NCI-H1092 treated with DMSO at 0.1 percent for 48 hours (cell line): ENCODE data around the gene G6PC1.
"Not testable (repeated sequence)": the region's sequence is repeated elsewhere in the genome, so short reads cannot be mapped to it uniquely, and the experiment has no call there.

ENCODE experiments used
- DNase-seq: peaks from one replicate; lab custom pipeline; 2025; lab: John Stamatoyannopoulos, UW

G6PC1 gene

DNA sequence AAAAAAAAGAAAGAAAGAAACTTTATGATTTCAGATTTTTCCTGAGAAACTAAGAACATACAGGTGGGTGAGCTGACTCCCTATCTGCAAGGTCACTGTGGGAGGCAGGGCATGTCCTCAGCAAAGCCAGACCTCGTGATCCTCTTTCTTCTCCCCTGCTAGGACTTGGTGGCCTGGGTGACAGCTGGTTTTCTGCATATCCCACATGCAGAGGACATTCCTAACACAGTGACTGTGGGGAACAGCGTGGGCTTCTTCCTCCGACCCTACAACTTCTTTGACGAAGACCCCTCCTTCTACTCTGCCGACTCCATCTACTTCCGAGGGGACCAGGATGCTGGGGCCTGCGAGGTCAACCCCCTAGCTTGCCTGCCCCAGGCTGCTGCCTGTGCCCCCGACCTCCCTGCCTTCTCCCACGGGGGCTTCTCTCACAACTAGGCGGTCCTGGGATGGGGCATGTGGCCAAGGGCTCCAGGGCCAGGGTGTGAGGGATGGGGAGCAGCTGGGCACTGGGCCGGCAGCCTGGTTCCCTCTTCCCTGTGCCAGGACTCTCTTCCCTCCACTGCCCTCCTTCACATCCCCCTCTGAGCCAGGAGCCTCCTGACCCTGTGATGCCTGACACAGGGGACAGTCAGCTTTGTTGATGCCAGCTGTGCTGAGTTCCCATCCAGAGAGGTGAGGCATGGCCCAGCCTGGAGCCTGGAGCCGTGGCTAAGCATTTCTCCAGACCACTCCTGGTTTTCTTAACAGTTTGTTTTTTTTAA lies 26.5 kb upstream of the G6PC1 start:
- not testable (repeated sequence) for DNase-seq

DNA sequence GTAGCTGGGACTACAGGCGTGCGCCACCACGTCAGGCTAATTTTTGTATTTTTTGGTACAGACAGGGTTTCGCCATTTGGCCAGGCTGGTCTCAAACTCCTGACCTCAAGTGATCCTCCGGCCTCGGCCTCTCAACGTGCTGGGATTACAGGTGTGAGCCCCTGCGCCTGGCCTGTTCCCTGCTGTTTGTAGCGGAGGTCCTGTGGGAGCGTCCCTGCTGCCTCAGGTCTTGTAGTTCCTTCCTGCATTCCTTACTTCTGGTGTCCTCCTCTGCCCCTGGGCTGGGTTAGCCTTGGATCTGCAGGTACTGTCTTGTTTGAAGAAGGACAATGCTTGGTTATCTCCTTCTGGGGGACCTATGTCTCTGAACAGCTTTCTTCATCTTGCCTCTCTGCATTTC lies 23.6 kb upstream of the G6PC1 start:
- no peak for DNase-seq

DNA sequence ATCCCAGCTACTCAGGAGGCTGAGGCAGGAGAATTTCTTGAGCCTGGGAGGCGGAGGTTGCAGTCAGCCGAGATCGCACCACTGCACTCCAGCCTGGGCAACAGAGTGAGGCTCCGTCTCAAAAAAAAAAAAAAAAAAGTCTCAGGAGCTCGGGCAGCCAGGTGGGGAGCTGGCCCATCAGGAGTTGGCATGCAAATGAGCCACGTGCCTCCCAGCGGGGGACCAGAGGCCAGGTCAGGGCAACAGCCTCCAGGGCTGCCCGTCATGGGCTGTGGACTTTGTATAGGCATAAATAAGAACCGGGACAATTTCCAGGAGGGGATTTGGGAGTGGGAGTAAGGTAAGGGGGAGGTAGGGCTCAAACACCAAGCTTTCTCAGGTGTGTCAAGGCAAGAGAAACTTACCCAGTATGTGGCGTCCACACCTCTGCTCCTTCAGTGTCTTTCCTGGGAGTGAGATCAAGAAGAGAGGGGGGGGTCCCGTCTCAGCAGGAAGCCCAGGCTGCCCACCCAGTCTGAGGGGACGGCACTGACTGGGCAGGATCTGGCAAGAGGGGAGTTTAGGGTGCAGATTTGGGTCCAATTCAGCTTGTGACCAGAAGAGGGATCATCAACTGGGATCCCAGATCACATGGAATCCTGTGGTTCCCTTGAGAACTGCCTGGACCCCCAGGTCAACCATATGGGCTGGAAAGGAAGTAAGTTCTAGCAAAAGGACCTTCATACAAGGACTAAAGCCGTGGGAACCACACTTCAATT lies 22.3 kb upstream of the G6PC1 start:
- no peak for DNase-seq

DNA sequence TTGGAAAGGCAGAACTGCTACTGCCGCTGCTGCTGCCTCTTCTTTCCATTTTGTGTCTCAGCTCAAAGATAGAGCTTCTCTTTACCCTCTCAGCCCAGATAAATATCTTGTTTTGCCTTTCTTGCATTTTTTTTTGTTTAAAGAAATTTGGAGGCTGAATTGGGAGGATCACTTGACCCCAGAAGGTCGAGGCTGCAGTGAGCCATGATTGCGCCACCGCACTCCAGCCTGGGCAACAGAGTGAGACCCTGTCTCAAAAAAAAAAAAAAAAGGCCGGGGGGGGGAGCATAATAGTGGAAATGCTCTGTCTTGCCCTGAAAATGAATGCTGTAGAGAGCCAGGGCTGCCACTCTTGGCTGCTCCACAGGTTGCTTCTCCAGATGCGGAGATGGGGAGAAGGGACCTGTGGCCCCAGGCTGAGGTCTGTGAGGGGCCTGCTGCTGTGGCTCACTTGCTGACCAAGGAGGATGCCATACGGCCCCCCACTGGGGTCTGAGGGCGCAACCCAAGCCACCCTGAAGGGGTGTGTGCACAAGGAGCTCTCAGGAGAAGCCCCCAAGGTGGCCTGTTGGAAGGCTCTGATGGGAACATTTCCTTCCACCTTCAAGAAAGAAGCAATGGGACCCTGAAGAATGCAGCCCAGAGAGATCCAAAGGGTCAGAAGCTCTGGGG lies 21.5 kb upstream of the G6PC1 start:
- DNase-seq = no peak

DNA sequence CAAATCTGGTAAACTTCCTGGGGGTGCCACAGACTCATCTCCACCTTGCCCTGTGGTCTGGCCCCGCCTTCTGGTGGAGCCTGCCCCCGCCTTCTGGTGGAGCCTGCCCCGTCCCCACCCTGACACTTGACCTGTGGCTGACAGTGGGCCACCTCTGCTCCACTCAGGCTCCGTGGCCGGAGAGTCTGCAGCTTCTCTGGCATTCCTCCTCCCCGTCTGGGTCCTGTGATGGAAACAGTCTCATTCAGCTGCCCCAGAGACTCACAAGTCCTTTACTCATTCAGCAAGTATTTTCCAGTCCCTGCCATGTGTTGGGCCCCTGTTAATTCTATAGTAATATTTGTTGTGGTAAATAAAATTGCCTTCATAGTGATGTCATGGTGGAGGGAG lies 21.0 kb upstream of the G6PC1 start:
- no peak for DNase-seq

DNA sequence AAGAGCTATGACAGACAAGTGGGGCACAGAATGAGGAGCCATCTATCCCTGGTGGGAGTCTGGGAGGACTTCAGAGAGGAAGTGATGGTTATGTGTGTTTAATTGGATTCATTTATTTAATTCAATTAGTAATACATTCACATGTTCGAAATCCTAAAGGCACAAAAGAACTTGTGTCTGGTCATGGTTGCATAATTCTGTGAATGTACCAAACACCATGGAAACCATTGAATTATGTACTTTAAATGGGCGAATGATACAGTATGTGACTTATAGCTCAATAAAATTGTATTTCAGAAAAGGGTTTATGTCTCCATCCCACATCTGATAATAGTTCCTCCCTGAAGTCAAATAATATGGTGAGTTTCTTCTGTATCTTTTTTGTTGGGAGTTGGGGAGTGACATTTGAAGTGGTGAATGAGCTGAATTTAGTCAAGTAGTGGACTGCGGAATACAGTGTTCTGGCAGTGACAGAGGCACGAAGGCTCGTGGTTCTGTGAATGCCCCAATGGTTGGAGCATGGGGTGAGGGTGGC lies 19.8 kb upstream of the G6PC1 start:
- no peak for DNase-seq

DNA sequence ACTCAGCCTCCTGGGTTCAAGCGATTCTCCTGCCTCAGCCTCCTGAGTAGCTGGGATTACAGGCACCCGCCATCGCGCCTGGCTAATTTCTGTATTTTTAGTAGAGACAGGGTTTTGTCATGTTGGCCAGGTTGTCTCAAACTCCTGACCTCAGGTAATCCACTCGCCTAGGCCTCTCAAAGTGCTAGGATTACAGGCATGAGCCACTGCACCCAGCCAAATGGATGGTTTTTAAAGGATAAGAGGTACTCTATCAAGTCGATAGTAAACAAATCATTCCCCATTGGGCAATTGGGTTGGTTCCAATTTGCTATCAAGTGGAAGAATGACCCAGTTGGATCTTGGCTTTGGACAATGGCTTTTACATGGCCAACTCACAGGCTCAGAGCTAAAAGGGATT lies 18.9 kb upstream of the G6PC1 start:
- peak; percentile 93 for DNase-seq

DNA sequence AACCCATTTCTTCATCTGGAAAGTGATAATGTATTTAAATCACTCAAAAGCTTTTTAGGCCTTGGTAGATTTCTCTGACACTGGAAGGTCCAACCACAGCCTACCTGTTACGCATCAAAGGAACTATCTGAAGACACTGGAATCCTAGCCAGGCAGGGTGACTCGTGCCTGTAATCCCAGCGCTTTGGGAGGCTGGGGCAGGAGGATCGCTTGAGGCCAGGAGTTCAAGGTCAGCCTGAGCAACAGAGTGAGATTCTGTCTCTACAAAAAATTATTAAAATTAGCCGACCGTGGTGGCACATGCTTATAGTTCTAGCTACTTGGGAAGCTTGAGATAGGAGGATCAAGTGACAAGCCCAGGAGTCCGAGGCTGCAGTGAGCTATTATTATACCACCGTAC lies 18.4 kb upstream of the G6PC1 start:
- no peak for DNase-seq

DNA sequence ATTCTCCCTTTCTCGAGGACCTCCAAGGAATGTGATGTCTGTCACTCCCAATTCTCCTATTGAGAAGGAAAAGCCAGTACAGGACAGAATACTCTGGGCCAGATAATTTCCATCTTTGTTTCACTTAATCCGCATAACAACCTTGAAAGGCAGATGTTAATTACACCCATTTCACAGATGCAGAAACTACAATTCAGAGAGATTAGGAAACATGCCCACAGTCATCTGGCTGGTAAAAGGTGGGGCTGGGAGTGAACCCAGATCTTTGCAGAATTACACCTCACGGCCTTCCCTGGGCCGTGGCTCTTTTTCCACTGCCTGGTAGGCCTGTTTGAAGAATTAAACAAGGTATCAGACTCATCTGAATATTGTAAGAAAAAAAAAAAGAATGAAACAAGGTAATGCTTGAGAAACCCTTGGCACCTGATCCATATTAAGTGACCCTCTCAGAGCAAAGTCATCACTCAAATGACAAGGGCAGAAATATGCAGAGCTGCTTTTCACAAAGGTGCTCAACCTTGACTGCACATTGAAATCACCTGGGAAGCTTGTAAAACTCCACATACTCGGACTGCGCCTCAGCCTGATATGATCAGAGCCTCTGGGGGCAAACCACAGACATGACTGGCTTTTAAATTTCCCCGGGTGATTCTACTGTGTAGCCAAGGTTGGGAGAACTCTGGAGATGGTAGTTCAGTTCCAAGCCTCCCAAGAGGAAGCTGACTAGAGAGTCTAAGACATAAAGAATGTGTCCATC lies 16.6 kb upstream of the G6PC1 start:
- no peak for DNase-seq

DNA sequence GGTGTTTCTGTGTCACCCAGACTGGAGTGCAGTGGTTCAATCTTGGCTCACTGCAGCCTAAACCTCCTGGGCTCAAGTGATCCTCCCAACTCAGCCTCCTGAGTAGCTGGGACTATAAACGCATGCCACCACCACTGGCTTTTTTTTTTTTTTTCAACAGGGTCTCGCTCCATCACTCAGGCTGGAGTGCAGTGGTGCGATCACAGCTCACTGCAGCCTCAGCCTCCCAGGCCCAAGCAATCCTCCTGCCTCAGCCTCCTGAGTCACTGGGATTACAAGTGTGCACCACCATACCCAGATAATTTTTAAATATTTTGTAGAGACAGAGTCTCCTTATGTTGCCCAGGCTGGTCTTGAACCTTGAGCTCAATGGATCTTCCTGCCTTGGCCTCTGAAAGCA lies 14.8 kb upstream of the G6PC1 start:
- not testable (repeated sequence) for DNase-seq

DNA sequence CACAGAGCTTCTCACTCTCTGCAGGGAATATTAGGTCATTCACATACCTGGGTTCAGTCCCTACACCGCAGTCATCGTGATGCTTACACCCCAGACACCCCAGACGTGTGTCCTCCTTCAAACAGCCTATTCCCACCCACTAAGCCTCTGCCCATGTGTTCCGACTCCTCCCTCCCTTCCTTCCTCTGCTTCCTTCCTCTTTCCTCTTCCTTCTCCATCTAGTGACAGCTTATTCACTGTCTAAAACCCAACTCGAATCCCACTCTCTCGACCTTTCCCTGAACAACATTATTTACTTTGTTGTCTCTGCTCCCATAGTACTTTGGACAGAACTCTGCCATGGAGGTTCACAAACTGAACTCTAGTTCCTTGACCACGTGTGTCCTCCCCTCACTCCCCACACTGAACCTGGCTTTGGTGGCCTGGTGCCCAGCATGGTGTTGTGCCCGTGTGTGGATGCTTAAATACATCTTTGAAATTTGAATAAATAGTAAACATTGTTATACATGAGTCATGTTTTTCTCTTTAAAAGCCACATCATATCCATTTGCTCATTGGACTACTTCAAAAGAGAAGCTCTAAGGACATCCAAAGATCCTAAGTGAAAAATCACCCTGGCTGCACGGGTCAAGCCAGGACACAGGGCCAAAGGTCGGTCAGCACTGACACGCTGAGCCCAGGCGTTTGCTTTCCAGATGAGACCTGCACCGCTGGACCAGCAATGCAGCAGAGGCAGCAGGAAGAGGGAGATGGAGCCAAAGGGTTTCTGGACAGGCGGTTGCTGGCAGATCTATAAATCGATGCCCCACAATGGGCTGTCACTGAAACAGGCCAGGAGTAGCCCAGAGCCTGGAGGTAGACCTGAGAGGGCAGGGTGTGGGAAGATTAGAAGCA lies 14.1 kb upstream of the G6PC1 start:
- no peak for DNase-seq

DNA sequence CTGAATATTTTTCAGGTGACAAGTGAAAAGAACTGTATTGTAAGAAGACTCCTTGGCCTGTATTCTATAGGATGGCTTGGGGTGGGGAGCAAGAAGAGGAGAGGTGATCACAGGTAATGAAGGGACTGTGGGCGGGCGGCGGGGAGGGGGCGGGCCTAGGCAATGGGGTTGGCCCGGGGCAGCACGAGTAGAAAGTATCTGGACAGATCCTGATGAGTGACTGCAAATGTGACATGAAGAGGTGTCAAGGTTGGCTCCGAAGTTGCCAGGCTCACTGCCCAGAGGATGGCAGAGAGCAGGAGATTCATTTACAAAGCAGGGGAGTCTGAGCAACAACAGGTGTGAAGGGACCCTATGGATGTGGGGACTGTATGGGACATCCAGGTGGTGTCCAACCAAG lies 10.8 kb upstream of the G6PC1 start:
- no peak for DNase-seq

DNA sequence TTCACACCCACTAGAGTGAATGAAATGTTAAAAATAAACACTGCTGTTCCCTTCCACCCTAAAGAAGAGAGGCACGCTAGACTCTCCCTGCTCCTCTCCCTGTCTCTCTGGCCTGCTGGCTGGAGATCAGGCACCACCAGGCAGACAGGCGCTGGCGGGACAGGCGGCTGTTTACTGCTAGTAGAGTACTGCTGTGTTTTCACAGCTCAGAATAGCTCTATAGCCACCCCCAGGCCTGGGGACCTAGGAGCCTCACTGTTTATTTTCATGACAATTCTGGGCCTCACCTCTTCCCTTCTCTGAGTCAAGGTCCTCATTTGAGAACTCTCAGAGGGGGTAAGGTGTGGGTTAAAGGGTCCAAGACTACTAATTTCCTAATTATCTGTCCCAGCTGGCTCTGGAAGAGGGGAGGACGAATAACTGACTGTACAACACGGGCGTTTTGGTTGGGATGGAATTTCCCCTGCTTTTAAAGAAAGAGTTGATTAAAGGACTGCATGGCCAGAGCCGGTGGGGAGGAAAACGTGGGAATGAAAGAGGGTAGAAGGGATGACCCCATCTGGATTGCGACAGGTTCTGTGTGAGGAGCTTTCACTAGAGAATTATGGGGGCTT lies 9.0 kb upstream of the G6PC1 start:
- DNase-seq = peak; percentile 28

DNA sequence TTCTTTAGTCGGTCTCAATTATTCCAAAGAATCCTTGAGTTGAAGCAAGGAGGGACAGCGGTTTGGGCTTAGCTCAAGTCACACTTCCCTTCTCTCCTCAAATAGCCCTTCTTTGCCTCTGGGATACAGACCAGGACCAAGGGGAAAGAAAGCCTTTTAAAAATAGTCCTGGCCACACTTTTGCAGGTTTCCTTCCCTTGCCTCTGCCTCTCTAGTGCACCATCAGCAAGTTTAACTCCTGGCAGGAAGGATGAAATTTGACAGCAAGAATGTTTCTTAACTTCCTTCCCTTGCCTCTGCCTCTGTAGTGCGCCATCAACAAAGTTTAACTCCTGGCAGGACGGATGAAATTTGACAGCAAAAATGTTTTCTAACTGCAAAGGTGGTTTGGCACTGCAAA lies 7.2 kb upstream of the G6PC1 start:
- no peak for DNase-seq

DNA sequence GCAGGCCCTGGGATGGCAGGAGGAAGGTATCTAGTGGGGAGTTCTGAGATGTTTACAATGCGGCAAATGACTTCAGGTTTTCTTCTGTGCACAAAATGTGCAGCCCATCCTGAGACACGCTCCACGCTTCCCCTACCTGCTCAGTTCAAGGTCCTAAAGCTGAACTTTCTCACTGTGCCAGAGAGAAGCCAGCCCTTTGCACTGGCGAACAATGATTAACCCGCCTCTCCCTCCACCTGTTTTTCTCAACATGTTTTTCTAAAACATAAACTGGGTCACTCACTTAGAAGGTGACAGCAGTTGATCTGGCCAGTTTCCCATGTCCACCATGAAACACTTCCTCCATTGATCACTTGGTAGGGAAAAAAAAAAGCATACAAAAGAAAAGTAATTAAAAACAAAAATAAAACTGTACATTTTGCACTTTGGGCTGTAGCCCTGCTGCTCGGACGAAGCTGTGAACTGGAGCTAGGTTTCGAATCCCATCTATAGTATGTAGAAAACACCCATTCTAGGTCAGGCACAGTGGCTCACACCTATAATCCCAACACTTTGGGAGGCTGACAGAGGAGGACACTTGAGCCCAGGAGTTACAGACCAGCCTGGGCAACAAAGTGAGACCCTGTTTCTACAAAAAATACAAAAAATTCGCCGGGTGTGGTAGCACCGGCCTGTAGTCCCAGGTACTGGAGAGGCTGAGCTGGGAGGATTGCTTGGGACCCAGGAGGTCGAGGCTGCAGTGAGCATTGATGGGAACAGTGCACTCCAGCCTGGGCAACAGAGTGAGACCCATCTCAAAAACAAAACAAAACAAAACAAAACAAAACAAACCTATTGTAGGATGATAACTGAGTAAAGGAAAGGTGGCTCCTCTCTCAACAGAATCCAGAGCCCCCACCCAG lies 6.1 kb upstream of the G6PC1 start:
- no peak for DNase-seq

DNA sequence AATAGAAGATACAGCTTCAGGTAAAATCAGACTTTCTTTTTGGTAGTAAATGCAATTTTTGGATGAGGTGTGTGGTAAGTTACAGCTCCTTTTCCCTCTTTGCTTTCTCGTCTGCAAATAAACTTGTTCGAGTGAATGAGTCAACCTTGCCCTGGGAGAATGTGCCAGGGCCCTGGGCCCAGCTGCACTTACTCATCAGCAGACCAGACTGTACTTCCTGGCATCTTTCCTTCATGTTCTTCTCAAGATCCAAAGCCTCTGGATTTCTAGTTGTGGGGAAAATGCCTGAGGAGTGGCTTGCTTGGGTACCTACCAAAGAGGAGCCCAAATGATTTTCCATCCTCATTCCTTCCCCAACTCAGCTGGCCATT lies 5.4 kb upstream of the G6PC1 start:
- DNase-seq = no peak

DNA sequence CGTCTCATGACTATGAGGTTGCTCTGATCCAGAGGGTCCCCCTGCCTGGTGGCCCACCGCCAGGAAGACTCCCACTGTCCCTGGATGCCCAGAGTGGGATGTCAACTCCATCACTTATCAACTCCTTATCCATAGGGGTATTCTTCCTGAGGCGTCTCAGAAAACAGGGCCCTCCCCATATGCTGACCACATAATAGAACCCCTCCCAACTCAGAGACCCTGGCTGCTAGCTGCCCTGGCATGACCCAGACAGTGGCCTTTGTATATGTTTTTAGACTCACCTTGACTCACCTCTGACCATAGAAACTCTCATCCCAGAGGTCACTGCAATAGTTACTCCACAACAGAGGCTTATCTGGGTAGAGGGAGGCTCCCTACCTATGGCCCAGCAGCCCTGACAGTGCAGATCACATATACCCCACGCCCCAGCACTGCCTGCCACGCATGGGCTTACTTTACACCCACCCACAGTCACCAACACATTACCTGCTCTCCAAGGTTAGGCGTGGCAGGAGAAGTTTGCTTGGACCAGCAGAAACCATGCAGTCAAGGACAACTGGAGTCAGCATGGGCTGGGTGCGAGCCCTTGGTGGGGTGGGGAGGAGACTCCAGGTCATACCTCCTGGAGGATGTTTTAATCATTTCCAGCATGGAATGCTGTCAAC lies 2.3 kb upstream of the G6PC1 start:
- no peak for DNase-seq

DNA sequence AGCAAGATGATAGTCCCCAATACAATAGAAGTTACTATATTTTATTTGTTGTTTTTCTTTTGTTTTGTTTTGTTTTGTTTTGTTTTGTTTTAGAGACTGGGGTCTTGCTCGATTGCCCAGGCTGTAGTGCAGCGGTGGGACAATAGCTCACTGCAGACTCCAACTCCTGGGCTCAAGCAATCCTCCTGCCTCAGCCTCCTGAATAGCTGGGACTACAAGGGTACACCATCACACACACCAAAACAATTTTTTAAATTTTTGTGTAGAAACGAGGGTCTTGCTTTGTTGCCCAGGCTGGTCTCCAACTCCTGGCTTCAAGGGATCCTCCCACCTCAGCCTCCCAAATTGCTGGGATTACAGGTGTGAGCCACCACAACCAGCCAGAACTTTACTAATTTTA lies 618 bp upstream of the G6PC1 start:
- DNase-seq = not testable (repeated sequence)
